H7 (cell line): ENCODE measurements around the gene ERC2. TPM values are rescaled to one million over a fixed set of nuclear protein-coding genes. Genes with fewer than 3 reads are reported as not detected.

ENCODE experiments used
- DNase-seq: peaks from one replicate; pipeline ENCODE4 v3.0.0; 2012
- H3K27me3 ChIP-seq: 2 replicates; pipeline ENCODE4 v1.6.0; 2011; ENCODE audit warnings: mild to moderate bottlenecking, low read length; ENCODE audit not compliant: control insufficient read depth, insufficient read depth
- H3K36me3 ChIP-seq: replicated peaks from 2 replicates; pipeline ENCODE4 v1.5.1; 2011; ENCODE audit warnings: low read length; ENCODE audit not compliant: control insufficient read depth, insufficient read depth
- H3K4me3 ChIP-seq: 2 replicates; pipeline ENCODE4 v1.5.1; 2011; ENCODE audit warnings: low read depth, mild to moderate bottlenecking, control low read depth, low read length, moderate library complexity; ENCODE audit not compliant: insufficient read depth
- total RNA-seq: library from RNA; depleted of rRNA; stranded (reverse); fragments of >200 nt; shearing (Covaris generic); gene quantifications from 2 replicates; pipeline ENCODE4 v1.2.3, GENCODE V29; 2014

The ERC2 gene
- total RNA-seq, 1 experiment from 2014 or later: 2.4 TPM

GRCh38 chr3:55562700-55563099 lies 905.6 kb downstream of the ERC2 start:
- DNase-seq: no peak
- Histone ChIP-seq H3K27me3 (no peaks in the 10 kb centered on the region), H3K4me3 (no peak overlapping the region), H3K36me3 (no peaks in the 10 kb centered on the region)

GRCh38 chr3:55559500-55560423 lies 908.5 kb downstream of the ERC2 start:
- Histone ChIP-seq H3K36me3 (no peaks in the 10 kb centered on the region), H3K27me3 (no peaks in the 10 kb centered on the region), H3K4me3 (no peak overlapping the region)
- no peak for DNase-seq

GRCh38 chr3:55558316-55558715 lies 910.0 kb downstream of the ERC2 start:
- DNase-seq: no peak
- Histone ChIP-seq H3K36me3 (no peaks in the 10 kb centered on the region), H3K27me3 (no peaks in the 10 kb centered on the region), H3K4me3 (no peak overlapping the region)

DNA sequence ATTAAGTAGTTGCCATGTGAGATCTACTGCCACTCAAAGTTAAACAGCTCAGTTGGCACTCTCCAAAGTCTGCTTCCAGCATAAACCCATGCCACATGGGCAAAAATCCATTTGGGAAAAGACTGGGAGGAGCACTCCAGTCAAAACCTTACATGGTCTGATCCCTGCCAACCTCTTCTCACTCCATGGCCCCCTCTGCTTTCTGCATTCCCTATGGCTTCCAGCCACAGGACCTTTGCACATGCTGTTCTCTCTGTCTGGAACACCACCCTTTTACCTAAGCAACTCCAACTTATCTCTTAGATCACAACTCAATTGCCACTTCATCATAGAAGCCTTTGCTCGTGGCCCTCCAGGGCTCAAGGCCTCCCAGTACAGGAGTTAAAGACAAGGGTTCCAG lies 910.7 kb downstream of the ERC2 start:
- H3K36me3 ChIP-seq: no peaks in the 10 kb centered on the region
- no peak for DNase-seq
- no peaks in the 10 kb centered on the region for H3K27me3 ChIP-seq
- H3K4me3 ChIP-seq: no peak overlapping the region

DNA sequence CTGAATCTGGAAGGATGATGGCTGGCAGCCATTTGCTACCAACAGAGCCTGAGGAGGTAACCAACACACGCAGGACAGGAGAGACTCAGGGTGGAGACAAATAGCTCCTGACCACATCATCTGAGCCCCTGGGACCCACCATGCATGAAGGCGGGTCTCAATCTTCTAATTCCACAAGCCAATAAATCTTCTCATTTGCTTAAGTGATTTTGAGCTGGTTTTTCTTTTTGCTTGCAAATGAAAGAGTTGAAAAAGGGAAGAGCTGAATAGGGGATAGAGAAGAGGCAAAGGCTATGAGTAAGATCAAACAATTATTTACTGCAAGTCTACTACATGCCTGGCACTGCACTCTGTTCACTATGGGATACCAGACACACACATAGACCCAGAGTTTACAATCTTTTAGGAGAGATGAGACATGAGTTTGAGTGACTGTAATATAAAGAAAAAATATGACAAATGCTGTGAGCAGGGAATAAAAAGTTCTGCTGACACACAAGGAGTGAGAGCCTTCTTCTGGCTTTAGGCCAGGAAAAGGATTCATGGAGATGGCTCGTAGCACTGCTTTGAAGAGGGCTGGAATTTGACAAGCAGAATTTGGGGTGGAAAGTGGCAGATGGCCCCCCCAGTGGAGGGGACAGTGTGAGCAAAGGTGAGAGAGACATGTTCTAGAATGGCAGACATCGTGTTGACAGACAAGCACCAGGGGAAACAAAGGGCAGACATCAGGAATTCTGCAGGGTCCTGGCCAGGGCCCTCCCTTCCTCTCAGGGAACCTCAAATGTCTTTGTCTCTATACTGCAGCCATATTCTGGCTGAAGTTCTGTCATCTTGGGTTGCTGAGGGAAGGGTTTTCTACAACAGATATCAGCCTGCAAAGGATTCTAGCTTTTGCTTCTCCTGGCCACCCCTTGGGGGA lies 911.4 kb downstream of the ERC2 start:
- no peaks in the 10 kb centered on the region for H3K27me3 ChIP-seq
- H3K4me3 ChIP-seq: no peak overlapping the region
- no peak for DNase-seq
- no peaks in the 10 kb centered on the region for H3K36me3 ChIP-seq

DNA sequence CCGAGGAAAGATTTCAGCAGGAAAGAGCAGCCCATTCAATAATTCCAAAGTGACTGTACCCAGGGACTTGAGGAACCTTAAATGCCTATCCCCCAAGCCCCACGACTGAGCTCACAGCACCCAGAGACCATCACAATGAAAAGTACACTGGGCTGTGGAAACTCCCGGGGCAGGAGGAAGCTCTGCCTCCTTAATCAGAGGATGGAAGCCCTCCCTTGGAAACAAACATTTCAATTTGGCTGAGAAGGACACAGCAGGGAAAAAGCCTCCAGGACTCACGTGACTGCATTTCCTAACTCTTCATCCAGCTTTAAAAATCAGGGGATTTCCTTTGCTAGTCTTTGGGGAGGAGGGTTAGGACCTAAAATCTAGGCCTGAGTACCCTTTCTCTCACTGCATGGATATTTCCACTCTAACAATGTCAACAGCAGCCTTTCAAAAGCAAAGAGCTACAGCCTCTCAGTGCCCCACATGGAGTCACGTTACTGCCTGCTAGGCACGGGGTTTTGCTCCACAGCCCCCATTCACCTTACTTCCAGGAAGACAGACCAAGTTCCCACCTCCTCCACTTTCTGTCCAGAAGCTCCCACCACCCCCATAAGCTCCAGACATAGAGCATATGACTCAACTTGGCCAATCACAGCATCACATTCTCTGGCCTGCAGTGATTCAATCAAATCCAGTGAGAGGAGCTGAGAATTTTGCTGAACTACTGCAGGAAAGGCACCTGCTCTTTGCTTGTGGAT lies 912.2 kb downstream of the ERC2 start:
- no peaks in the 10 kb centered on the region for H3K36me3 ChIP-seq
- H3K4me3 ChIP-seq: no peak overlapping the region
- no peaks in the 10 kb centered on the region for H3K27me3 ChIP-seq
- peak; percentile 35 for DNase-seq

DNA sequence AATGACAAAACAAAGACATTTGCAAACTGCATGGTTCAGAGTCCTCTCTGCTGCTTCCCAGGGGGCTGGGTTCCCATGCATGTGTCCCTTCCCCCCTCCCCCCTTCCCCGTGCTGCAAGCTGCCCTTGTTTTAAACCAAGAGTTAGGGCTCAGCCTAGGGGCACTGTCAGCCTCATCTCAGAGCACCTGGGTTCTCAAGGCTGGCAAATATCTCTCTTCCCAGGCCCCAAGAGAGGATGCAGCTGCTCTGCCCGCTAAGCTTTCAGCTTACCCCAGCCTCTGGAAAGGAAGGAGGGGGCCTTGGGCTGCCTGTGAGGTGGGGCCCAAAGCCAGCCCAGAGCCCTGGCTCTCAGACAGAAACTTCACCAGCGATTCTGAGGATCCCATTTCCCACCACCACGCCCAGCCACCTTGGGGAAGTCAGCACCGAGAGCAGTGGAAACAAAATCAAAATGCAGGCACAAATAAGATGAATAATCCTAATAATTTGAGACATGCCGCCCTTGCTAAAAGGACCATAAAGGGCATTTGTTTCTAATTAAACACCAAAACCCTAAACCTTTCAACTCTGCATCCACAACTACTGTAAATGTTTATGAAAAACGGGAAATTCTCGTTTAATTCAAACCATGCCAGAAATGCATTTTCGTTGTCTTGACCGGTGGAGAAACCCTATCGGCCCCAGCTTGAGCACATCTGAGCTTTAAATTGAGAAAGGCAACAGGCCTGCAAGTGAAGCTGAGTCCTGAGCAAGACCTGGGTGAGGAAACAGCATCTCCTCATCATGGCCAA lies 913.4 kb downstream of the ERC2 start:
- Histone ChIP-seq H3K36me3 (no peaks in the 10 kb centered on the region), H3K4me3 (no peak overlapping the region), H3K27me3 (no peaks in the 10 kb centered on the region)
- peak; percentile 47 for DNase-seq

DNA sequence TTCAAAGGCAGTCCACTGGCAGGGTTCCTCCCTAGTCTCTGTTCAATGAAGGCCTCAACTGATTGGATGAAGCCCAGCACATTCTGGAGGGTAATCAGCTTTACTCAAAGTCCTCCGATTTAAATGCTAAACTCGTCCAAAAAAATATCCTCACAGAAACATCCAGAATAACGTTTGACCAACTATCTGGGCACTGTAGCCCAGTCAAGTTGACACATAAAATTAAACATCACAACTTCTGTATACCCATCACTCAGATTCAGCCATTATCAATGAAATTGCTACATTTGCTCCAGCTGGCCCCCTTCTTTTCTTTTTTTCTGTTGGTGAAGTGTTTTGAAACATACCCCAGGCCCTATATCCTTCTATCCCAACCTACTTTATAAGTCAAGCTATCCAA lies 916.6 kb downstream of the ERC2 start:
- Histone ChIP-seq H3K27me3 (no peaks in the 10 kb centered on the region), H3K4me3 (no peak overlapping the region), H3K36me3 (no peaks in the 10 kb centered on the region)
- no peak for DNase-seq

- DNase-seq: no peak
- Histone ChIP-seq H3K36me3 (no peaks in the 10 kb centered on the region), H3K4me3 (no peak overlapping the region), H3K27me3 (no peaks in the 10 kb centered on the region)
These were observed 919.1 kb downstream of the ERC2 start for GRCh38 chr3:55549177-55549576.

DNA sequence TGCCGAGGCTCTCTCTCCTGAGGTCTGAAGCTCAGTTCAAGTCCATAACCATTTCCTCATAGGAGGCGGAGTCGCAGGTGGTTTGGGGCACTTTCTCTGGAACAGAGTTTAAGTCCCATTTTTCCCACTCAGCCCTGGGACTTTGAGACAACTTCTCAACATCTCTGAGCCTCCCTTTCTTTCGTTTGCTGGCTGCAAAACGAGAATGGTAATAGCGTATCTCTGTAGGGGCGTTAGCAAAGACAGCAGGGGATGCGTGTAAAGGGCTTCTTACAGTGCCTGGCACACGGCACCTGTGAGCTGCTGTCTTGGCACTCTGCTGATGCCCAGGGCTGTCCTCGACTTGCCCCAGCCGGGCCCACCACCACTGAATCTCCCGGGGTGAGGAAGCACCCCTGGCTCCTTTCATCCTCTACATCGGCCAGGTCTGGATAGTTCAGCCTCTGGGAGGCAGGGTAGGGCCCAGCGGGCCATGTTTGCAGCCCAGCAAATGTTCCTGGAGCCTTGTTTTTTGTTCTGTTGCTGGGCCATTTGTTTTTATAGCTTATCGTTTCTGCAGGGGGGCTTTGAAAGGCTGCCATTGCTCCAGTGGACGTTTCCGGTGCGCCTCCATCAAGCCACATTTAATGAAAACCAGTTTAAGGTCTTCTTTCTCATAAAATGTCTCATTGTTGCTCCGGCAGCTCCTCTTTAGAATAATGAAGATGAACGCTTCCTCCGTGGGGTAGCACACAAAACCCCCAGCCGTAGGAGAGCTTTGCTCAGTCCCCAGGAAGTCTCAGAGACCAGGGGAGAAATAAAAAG lies 921.2 kb downstream of the ERC2 start:
- no peaks in the 10 kb centered on the region for H3K36me3 ChIP-seq
- no peak for DNase-seq
- H3K27me3 ChIP-seq: no peaks in the 10 kb centered on the region
- no peak overlapping the region for H3K4me3 ChIP-seq

- no peak overlapping the region for H3K4me3 ChIP-seq
- no peak for DNase-seq
- no peaks in the 10 kb centered on the region for H3K27me3 ChIP-seq
- H3K36me3 ChIP-seq: no peaks in the 10 kb centered on the region
These were observed 922.3 kb downstream of the ERC2 start for GRCh38 chr3:55545995-55546394.

- no peak for DNase-seq
- H3K27me3 ChIP-seq: no peaks in the 10 kb centered on the region
- no peaks in the 10 kb centered on the region for H3K36me3 ChIP-seq
- no peak overlapping the region for H3K4me3 ChIP-seq
These were observed 924.0 kb downstream of the ERC2 start for GRCh38 chr3:55544219-55544618.

- Histone ChIP-seq H3K36me3 (no peaks in the 10 kb centered on the region), H3K27me3 (no peaks in the 10 kb centered on the region), H3K4me3 (no peak overlapping the region)
- DNase-seq: no peak
These were observed 925.1 kb downstream of the ERC2 start for GRCh38 chr3:55543181-55543614.
